Lower lobe of right lung (tissue), 2 donors: ENCODE data around the gene NAIF1. TPM values are rescaled to one million over a fixed set of nuclear protein-coding genes. Genes with fewer than 3 reads are reported as not detected.
A peak's percentile ranks its signal among the peaks of the same experiment; 100 is the strongest.
"Not testable (repeated sequence)": the region's sequence is repeated elsewhere in the genome, so short reads cannot be mapped to it uniquely, and the experiment has no call there.

Source experiments
- ATAC-seq, 2 donors: fragments of 200-7000 bp; cut with Tn5 transposase; one replicate each; pipeline ENCODE4 v1.9.1; 2020 to 2022; ENCODE audit warnings: mild to moderate bottlenecking in 2 of 2, moderate library complexity in 2 of 2
- DNase-seq: peaks from one replicate; pipeline ENCODE4 v3.0.0-alpha.2; 2020
- H3K27ac ChIP-seq: fragments of 200-600 bp; one replicate; pipeline ENCODE4 v1.8.0; 2022
- H3K27me3 ChIP-seq: fragments of 200-600 bp; one replicate; pipeline ENCODE4 v1.8.0; 2022; ENCODE audit warnings: low read depth
- H3K36me3 ChIP-seq: fragments of 200-600 bp; one replicate; pipeline ENCODE4 v1.8.0; 2022; ENCODE audit warnings: mild to moderate bottlenecking
- H3K4me1 ChIP-seq: fragments of 200-600 bp; one replicate; pipeline ENCODE4 v1.8.0; 2022
- H3K4me3 ChIP-seq: fragments of 200-600 bp; one replicate; pipeline ENCODE4 v1.8.0; 2022; ENCODE audit warnings: mild to moderate bottlenecking
- H3K9me3 ChIP-seq: fragments of 200-600 bp; one replicate; pipeline ENCODE4 v1.8.0; 2022
- intact Hi-C: fragments of 100-400 bp; cut with DNase I; formaldehyde crosslinking; loops from one replicate; pipeline ENCODE4 v1.11.0; 2022
- total RNA-seq: library from RNA; stranded (reverse); fragmentation: NEBNext Ultra II Directional; extraction: Animal tissue kit (Norgen Biotek cat#: 25700); gene quantifications from one replicate; pipeline ENCODE4 v1.2.1, GENCODE V29; 2021
- TF ChIP-seq, protein P1 (sequence below): fragments of 200-600 bp; IDR thresholded peaks from one replicate; pipeline ENCODE4 v1.8.0; 2022; ENCODE audit warnings: antibody characterized with exemption, mild to moderate bottlenecking
- donor health status: DM: no; HTN: yes; CAD: no; lungs with severe emphysema.

The NAIF1 gene
- total RNA-seq, 1 donor from 2014 or later = 11.3 TPM

DNA sequence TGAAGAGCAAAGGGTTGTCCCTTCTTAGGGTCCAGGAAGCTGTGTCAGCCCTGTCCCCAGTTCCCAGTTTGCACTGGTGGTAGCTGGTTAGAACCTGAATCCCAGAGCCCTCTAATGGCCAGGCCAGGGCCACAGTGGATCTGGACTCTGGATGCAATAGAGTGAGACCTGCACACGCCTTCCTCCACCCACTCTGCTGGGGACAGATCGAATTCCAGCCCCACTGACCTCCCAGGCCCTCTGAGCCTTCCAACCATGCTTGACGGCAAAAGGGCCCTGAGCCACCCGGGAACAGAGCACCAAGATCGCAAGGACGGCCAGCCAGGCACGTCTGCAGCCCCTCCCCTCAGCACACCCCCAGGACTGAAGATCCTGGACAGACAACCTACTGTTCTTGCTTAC lies 23.7 kb downstream of the NAIF1 start:
- ATAC-seq (peak in 1 of 2 donors; percentile 25), DNase-seq (no peak)
- intact Hi-C loops = loop anchor here (10.0 kb wide), 1 partner anchor 99 kb away; no protein-coding TSS in a partner anchor
- Histone ChIP-seq H3K4me1 (no peaks in the 10 kb centered on the region), H3K36me3 (no peaks in the 10 kb centered on the region), H3K27ac (no peak overlapping the region), H3K4me3 (no peak overlapping the region), H3K27me3 (no peaks in the 10 kb centered on the region), H3K9me3 (no peaks in the 10 kb centered on the region)
- TF ChIP-seq, protein P1, sequence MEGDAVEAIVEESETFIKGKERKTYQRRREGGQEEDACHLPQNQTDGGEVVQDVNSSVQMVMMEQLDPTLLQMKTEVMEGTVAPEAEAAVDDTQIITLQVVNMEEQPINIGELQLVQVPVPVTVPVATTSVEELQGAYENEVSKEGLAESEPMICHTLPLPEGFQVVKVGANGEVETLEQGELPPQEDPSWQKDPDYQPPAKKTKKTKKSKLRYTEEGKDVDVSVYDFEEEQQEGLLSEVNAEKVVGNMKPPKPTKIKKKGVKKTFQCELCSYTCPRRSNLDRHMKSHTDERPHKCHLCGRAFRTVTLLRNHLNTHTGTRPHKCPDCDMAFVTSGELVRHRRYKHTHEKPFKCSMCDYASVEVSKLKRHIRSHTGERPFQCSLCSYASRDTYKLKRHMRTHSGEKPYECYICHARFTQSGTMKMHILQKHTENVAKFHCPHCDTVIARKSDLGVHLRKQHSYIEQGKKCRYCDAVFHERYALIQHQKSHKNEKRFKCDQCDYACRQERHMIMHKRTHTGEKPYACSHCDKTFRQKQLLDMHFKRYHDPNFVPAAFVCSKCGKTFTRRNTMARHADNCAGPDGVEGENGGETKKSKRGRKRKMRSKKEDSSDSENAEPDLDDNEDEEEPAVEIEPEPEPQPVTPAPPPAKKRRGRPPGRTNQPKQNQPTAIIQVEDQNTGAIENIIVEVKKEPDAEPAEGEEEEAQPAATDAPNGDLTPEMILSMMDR = no peak

DNA sequence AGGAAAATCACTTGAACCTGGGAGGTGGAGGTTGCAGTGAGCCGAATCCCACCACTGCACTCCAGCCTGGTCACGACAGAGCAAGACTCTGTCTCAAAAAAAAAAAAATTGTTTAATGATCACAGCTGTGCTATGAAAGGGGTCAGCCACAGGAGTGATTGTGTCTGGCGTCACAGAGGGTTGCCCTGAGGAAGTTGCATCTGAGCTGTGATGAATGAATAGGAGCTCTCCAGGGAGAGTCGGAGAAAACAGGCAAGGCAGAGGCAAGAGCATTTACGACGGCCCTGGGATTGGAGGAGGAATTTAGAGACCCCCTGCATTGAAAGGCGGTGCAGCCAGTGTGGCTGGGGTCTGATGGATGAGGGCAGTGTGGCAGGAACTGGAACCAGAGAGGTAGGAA lies 25.1 kb downstream of the NAIF1 start:
- Histone ChIP-seq H3K36me3 (no peaks in the 10 kb centered on the region), H3K27ac (no peak overlapping the region), H3K4me1 (no peaks in the 10 kb centered on the region), H3K27me3 (no peaks in the 10 kb centered on the region), H3K9me3 (no peaks in the 10 kb centered on the region), H3K4me3 (no peak overlapping the region)
- TF ChIP-seq, protein P1 = no peak
- DNase-seq (no peak), ATAC-seq (no peak)
- intact Hi-C loops = loop anchor here (10.0 kb wide), 1 partner anchor 97 kb away; no protein-coding TSS in a partner anchor

DNA sequence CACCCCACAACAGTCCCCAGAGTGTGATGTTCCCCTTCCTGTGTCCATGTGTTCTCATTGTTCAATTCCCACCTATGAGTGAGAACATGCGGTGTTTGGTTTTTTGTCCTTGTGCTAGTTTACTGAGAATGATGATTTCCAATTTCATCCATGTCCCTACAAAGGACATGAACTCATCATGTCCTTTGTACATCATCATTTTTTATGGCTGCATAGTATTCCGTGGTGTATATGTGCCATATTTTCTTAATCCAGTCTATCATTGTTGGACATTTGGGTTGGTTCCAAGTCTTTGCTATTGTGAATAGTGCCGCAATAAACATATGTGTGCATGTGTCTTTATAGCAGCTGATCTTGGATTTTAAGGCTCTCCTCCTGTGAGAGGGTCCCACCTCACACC lies 26.3 kb downstream of the NAIF1 start:
- DNase-seq, H3K4me3 ChIP-seq, H3K27me3 ChIP-seq, ATAC-seq, H3K4me1 ChIP-seq, H3K36me3 ChIP-seq, H3K27ac ChIP-seq, H3K9me3 ChIP-seq: not testable (repeated sequence)
- intact Hi-C loops = loop anchor here (10.0 kb wide), 1 partner anchor 96 kb away; no protein-coding TSS in a partner anchor

DNA sequence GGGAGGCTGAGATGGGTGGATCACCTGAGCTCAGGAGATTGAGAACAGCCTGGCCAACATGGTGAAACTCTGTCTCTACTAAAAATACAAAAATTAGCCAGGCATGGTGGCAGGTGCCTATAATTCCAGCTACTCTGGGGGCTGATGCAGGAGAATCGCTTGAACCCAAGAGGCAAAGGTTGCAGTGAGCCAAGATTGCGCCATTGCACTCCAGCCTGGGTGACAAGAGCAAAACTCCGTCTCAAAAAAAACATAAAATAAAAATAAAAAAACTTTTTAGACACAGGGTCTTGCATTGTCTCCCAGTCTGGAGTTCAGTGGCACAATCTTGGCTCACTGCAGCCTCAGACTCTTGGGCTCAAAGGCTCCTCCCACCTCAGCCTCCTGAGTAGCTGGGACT lies 30.6 kb downstream of the NAIF1 start:
- ATAC-seq, DNase-seq, H3K4me1 ChIP-seq, H3K36me3 ChIP-seq, H3K4me3 ChIP-seq, H3K27me3 ChIP-seq, H3K9me3 ChIP-seq, H3K27ac ChIP-seq, intact Hi-C loops: not testable (repeated sequence)

DNA sequence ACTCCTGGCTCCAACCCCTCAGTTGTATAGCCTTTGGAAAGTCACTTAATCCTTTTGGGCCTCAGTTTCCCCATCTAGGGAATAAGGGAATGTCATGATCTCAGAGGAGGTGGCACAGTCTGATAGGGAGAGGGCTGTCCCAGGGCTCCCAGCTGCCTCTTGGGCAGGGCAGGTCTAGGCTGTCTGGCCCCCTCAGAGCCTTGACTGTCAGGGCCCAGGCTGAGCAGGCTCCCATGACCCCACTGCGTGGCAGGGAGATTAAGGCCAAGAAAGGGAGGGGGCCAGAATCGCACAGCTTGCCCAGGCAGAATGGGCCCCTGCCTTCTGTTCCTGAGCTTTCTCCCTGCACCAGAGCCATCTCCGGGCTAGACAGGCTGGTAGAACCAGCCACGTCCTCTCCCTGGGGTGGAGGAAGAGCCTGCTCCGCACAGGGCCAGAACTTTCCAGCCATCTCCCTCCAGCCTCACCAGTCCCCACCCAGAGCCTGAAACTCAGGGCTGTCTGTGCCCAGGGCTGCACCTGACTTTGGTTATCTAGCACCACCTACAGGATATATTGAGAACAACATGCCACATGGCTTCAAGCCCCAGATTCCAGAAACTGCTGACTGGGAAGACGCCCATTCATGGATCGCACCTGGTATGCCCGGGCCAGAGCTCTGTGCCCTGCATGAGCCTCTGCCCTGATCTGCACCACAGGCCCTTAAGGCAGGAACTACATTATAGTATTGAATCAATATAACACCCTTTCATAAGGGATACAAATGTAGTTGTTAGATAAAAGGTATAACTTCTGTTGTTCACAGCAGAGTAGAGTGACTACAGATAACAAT lies 32.1 kb downstream of the NAIF1 start:
- Histone ChIP-seq H3K27me3 (no peaks in the 10 kb centered on the region), H3K9me3 (no peaks in the 10 kb centered on the region), H3K36me3 (no peaks in the 10 kb centered on the region), H3K4me3 (no peak overlapping the region), H3K4me1 (peaks cover 6% of the 10 kb centered on the region), H3K27ac (no peak overlapping the region)
- peak; percentile 69 for DNase-seq
- intact Hi-C loops = no loop called here
- TF ChIP-seq, protein P1 = peak; percentile 92
- peak; percentile 94 to 97 for ATAC-seq

DNA sequence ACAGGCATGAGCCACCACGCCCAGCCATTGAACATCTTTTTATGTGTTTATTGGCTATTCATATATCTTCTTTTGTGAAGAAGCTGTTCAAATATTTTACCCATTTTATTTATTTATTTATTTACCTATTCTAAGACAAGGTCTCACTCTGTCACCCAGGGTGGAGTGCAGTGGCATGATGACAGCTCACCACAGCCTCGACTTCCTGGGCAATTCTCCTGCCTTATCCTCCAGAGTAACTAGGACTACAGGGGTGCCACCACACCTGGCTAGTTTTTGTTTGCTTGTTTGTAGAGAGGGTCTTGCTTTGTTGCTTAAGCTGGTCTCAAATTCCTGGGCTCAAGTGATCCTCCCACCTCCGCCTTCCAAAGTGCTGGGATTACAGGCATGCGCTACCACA lies 33.5 kb downstream of the NAIF1 start:
- DNase-seq (no peak), ATAC-seq (no peak)
- Histone ChIP-seq H3K9me3 (no peaks in the 10 kb centered on the region), H3K4me1 (peaks cover 6% of the 10 kb centered on the region), H3K36me3 (no peaks in the 10 kb centered on the region), H3K27ac (no peak overlapping the region), H3K27me3 (no peaks in the 10 kb centered on the region), H3K4me3 (no peak overlapping the region)
- intact Hi-C loops = no loop called here
- TF ChIP-seq, protein P1 = no peak
